ENCODE measurements around the gene RBMX.
"Not testable (repeated sequence)": the region's sequence is repeated elsewhere in the genome, so short reads cannot be mapped to it uniquely, and the experiment has no call there.

The RBMX gene

DNA sequence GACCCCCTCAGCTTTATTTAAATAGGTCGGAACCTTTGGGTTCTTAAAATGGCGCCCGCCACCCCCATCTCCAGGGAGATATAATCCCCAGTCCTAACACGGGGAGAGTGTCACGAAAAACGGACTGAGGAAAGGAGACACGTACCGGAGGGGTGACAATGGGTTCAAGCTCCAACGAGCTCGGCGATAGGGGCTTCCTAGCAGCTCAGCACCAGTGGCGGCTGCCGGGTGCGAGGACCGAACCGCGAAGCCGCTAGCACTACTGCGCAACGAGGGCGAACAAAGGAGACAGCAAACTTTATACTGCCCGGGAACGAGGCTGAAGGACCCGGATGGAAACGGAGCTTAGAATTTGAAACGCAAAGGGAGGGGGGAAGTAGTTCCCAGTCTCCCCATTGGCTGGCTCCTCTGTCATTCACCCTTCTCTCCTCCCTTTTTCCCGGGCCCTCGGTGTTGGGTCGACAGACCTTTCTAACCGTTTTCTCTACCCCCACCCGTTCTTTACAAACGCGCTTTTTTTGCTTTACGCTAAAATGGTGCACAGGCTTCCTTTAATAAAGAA lies at the start of gene RBMX:
RBMX (minus strand) TSS at position 274 of the 562 bp plus-strand sequence. CDS start 1,298 bp downstream, outside the sequence.
- TF ChIP-seq, protein P1, sequence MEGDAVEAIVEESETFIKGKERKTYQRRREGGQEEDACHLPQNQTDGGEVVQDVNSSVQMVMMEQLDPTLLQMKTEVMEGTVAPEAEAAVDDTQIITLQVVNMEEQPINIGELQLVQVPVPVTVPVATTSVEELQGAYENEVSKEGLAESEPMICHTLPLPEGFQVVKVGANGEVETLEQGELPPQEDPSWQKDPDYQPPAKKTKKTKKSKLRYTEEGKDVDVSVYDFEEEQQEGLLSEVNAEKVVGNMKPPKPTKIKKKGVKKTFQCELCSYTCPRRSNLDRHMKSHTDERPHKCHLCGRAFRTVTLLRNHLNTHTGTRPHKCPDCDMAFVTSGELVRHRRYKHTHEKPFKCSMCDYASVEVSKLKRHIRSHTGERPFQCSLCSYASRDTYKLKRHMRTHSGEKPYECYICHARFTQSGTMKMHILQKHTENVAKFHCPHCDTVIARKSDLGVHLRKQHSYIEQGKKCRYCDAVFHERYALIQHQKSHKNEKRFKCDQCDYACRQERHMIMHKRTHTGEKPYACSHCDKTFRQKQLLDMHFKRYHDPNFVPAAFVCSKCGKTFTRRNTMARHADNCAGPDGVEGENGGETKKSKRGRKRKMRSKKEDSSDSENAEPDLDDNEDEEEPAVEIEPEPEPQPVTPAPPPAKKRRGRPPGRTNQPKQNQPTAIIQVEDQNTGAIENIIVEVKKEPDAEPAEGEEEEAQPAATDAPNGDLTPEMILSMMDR (conservative IDR thresholded peaks at IDR 0.05; ENCODE audit: control insufficient read depth, insufficient read depth, low read depth, low read length), result no peak
- peak within 1 kb of the TSS; percentile 87 for H3K4me3 ChIP-seq (ENCODE audit: control insufficient read depth, low read depth, low read length)
- DNase-seq (ENCODE audit: low read depth), result peak; percentile 94

DNA sequence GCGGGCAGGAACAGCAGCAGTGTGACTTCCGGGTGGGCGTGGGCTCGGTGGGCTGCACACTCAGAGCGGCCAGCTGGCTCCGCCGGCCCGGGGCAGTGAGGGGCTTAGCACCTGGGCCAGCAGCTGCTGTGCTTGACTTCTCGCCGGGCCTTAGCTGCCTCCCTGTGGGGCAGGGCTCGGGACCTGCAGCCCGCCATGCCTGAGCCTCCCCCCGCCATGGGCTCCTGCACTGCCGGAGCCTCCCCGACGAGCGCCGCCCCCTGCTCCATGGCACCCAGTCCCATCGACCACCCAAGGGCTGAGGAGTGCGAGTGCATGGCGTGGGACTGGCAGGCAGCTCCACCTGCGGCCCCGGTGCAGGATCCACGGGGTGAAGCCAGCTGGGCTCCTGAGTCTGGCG lies 40.9 kb upstream of the RBMX start:
- H3K4me3 ChIP-seq (ENCODE audit: control insufficient read depth, low read depth, low read length); DNase-seq (ENCODE audit: low read depth): not testable (repeated sequence)

DNA sequence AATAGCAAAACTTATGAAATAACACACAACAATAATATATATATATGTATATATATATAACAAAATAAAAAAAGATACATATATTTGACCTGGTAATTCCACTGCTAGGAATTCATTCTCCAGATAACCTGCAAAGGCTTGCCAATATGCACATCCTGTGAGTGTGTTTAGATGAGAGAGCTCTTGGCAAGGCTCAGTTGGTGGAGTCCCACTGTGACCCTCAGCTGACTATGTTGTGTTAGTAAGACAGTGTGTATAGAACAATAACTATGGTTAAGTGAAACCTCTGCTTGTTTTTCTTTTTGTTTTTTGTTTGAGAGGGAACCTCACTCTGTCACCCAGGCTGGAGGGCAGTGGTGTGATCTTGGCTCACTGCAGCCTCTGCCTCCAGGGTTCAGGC lies 39.5 kb upstream of the RBMX start:
- H3K4me3 ChIP-seq (ENCODE audit: control insufficient read depth, low read depth, low read length), result no peak overlapping the region
- TF ChIP-seq, protein P1 (conservative IDR thresholded peaks at IDR 0.05; ENCODE audit: control insufficient read depth, insufficient read depth, low read depth, low read length), result no peak
- peak; percentile 25 for DNase-seq (ENCODE audit: low read depth)

DNA sequence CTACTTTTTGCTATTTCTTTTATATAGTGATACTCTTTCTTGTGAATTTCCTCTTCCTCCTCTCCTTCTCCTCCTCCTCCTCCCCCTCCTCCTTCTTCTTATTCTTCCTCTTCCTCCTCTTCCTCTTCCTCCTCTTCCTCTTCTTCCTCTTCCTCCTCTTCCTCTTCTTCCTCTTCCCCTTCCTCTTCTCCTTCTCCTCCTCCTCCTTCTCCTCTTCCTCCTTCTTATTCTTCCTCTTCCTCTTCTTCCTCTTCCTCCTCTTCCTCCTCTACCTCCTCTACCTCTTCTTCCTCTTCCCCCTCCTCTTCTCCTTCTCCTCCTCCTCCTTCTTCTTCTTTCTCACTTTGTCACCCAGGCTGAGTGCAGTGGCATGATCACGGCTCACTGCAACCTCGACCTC lies 36.3 kb upstream of the RBMX start:
- H3K4me3 ChIP-seq (ENCODE audit: control insufficient read depth, low read depth, low read length), result no peak overlapping the region
- no peak for DNase-seq (ENCODE audit: low read depth)
- TF ChIP-seq, protein P1 (conservative IDR thresholded peaks at IDR 0.05; ENCODE audit: control insufficient read depth, insufficient read depth, low read depth, low read length), result no peak

DNA sequence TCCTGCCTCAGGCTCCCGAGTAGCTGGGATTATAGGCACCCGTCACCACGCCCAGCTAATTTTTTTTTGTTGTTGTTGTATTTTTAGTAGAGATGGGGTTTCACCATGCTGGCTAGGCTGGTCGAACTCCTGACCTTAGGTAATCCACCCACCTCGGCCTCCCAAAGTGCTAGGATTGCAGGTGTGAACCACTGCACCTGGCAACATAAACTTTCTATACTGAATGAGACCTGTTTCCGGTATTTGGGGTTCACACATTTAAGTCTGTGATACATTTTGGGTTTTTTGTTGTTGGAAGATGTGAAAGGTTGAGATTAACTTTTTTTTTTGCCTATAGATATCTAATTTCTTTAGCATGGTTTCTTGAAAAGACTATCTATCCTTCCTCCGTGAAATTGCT lies 31.1 kb upstream of the RBMX start:
- DNase-seq (ENCODE audit: low read depth); H3K4me3 ChIP-seq (ENCODE audit: control insufficient read depth, low read depth, low read length): not testable (repeated sequence)

DNA sequence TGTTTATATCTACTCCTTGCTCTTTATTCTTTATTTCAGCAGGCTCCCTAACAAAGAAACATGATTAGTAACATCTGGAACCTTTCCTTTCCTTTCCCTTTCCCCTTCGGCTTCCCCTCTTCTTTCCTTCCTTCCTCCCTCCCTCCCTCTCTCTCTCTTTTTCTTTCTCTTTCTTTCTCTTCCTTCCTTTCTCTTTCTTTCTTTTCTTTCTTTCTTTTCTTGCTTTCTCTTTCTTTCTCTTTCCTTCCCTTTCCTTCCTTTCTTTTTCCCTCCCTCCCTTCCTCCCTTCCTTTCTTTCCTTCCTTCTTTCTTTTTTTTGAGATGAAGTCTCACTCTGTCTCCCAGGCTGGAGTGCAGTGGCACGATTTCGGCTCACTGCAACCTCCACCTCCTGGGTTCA lies 30.7 kb upstream of the RBMX start:
- H3K4me3 ChIP-seq (ENCODE audit: control insufficient read depth, low read depth, low read length), result peak overlapping the region; percentile 67
- TF ChIP-seq, protein P1 (conservative IDR thresholded peaks at IDR 0.05; ENCODE audit: control insufficient read depth, insufficient read depth, low read depth, low read length), result no peak
- no peak for DNase-seq (ENCODE audit: low read depth)

DNA sequence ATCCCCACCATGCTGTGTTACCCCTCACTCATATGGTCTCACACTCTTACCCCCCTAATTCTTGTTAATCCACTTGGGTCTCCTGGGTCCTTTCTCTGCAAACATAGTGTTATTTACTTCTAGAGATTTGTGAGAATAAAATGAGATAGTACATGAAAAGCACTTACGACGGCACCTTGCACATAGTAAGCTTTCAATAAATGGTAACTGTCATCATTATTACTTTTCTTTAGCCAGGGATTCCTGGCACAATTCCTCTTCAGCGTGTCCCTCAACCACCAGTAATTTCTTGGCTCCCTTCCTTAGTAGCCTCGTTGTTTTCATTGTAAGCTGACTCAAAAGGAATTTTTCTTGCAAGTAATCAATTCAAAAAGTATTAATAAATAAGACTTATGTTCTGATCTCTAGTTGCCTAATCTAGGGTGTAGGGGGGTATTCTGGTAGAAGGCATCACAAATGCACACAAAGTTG lies 30.1 kb upstream of the RBMX start:
- TF ChIP-seq, protein P1 (conservative IDR thresholded peaks at IDR 0.05; ENCODE audit: control insufficient read depth, insufficient read depth, low read depth, low read length), result no peak
- H3K4me3 ChIP-seq (ENCODE audit: control insufficient read depth, low read depth, low read length), result peak overlapping the region; percentile 67
- DNase-seq (ENCODE audit: low read depth), result peak; percentile 53
